Thyroid gland (tissue), 4 donors: ENCODE measurements around the gene RTP5. TPM values are rescaled to one million over a fixed set of nuclear protein-coding genes. Genes with fewer than 3 reads are reported as not detected.

ENCODE experiments used
- DNase-seq, 2 donors: peaks; one replicate each; pipeline ENCODE4 v3.0.0-alpha.2; 2019
- H3K27ac ChIP-seq, 3 donors: fragments of 200-600 bp; sonication (generic); 1 replicate in 2 of 3; 2 replicates in 1 of 3; pipeline ENCODE4 v1.5.1; 2016 to 2019; ENCODE audit warnings: mild to moderate bottlenecking in 1 of 3, moderate library complexity in 1 of 3
- H3K27me3 ChIP-seq: fragments of 200-600 bp; sonication (generic); one replicate; pipeline ENCODE4 v1.5.1; 2019
- H3K36me3 ChIP-seq, 2 donors: fragments of 200-600 bp; sonication (generic); one replicate each; pipeline ENCODE4 v1.5.1; 2016 to 2019
- H3K4me1 ChIP-seq, 2 donors: fragments of 200-600 bp; sonication (generic); one replicate each; pipeline ENCODE4 v1.5.1; 2017 to 2019
- H3K4me3 ChIP-seq, 3 donors: fragments of 200-600 bp; sonication (generic); replicated peaks in 1 of 3; 1 replicate in 2 of 3; 2 replicates in 1 of 3; pipeline ENCODE4 v1.5.1; 2016; ENCODE audit warnings: mild to moderate bottlenecking in 1 of 3
- H3K9me3 ChIP-seq: fragments of 200-600 bp; sonication (generic); one replicate; pipeline ENCODE4 v1.5.1; 2017
- CTCF ChIP-seq, 6 experiments: fragments of 200-600 bp in 3 of 6; fragments of 450-650 bp in 3 of 6; sonication (generic) in 3 of 6; IDR thresholded peaks; one replicate each; pipeline ENCODE4 v1.5.1; 2016 to 2019; ENCODE audit warnings: antibody characterized with exemption in 6 of 6, mild to moderate bottlenecking in 2 of 6, inconsistent platforms in 1 of 6, moderate library complexity in 1 of 6
- POLR2A ChIP-seq, 2 donors: fragments of 450-650 bp; IDR thresholded peaks; one replicate each; pipeline ENCODE4 v1.6.1; 2017; ENCODE audit warnings: antibody characterized with exemption in 2 of 2, mild to moderate bottlenecking in 2 of 2, moderate library complexity in 1 of 2
- WGBS, 2 donors: methylation state at CpG; one replicate each; pipeline ENCODE4 v1.1.5; 2017; 5-methylcytosine and 5-hydroxymethylcytosine counted together
- intact Hi-C: fragments of 100-400 bp; cut with DNase I; formaldehyde crosslinking; loops from one replicate; pipeline ENCODE4 v1.15.1; 2023
- total RNA-seq, 4 donors: library from RNA; depleted of rRNA; stranded (reverse); fragments of >200 nt; gene quantifications; one replicate each; pipeline ENCODE4 v1.2.3, GENCODE V29; 2016

Gene RTP5
- total RNA-seq, 4 donors from 2014 or later = 0.13 TPM; not detected in 3

GRCh38 chr2:241863536-241863954 is 6.0 kb upstream of the RTP5 start:
- 30 to 47% methylated on average over 12 to 29 of the region's 29 CpGs for WGBS, 2 donors
- H3K9me3 ChIP-seq = no peaks in the 10 kb centered on the region
- H3K4me3 ChIP-seq = no peak overlapping the region
- intact Hi-C loops = no loop called here
- DNase-seq = no peak
- H3K27me3 ChIP-seq = peaks cover 6% of the 10 kb centered on the region
- peaks cover 13 to 26% of the 10 kb centered on the region in 2 donors for H3K4me1 ChIP-seq
- TF ChIP-seq CTCF (IDR thresholded peaks at IDR 0.05) (no peak), POLR2A (IDR thresholded peaks at IDR 0.05) (no peak)
- no peaks in the 10 kb centered on the region for H3K36me3 ChIP-seq
- H3K27ac ChIP-seq = no peak overlapping the region

DNA sequence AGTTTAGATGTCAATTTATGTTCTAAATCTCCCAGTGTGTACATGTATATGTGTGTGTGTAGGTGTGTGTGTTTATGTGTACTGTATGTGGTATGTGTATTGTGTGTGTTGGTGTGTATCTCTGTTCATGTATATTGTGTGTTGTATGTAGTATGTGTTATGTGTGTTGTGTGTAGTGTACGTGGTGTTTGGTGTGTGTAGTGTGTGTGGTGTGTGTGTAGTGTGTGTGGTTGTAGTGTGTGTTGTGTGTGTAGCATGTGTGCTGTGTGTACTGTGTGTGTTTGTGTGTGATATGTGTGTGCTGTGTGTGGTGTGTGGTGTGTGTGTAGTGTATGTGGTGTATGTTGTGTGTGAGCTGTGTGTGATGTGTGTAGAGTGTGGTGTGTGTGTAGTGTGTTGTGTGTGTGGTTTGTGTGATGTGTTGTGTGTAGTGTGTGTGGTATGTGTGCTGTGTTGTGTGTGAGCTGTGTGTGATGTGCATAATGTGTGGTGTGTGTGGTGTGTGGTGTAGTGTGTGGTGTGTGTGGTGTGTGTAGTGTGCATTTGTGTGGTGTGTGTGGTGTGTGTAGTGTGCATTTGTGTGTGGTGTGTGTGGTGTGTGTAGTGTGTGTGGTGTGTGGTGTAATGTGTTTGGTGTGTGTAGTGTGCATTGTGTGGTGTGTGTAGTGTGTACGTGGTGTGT is 5.2 kb upstream of the RTP5 start:
- Histone ChIP-seq H3K4me1 (peaks cover 5 to 18% of the 10 kb centered on the region in 2 donors), H3K4me3 (no peak overlapping the region), H3K27ac (no peak overlapping the region), H3K9me3 (no peaks in the 10 kb centered on the region), H3K36me3 (no peaks in the 10 kb centered on the region), H3K27me3 (peaks cover 6% of the 10 kb centered on the region)
- 90 to 93% methylated on average over 2 of the region's 2 CpGs for WGBS, 2 donors
- no peak for DNase-seq
- no peak for TF ChIP-seq POLR2A (IDR thresholded peaks at IDR 0.05)
- TF ChIP-seq CTCF (IDR thresholded peaks at IDR 0.05) = no peak
- intact Hi-C loops = no loop called here

DNA sequence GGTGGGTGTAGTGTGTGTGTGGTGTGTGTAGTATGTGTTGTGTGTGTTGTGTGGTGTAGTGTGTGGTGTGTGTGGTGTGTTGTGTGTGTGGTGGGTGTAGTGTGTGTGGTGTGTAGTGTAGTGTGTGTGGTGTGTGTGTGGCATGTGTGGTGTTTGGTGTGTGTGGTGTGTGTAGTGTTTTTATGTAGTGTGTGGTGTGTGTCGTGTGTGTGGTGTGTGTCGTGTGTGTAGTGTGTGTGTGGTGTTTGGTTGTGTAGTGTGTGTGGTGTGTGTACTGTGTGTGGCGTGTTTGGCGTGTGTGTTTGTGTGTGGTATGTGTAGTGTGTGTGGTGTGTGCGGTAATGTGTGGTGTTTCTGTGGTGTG is 4.7 kb upstream of the RTP5 start:
- Histone ChIP-seq H3K27me3 (peaks cover 6% of the 10 kb centered on the region), H3K4me1 (peaks cover 5 to 15% of the 10 kb centered on the region in 2 donors), H3K4me3 (no peak overlapping the region), H3K36me3 (no peaks in the 10 kb centered on the region), H3K9me3 (no peaks in the 10 kb centered on the region), H3K27ac (no peak overlapping the region)
- intact Hi-C loops = no loop called here
- no peak for DNase-seq
- no peak for TF ChIP-seq CTCF (IDR thresholded peaks at IDR 0.05)
- no peak for TF ChIP-seq POLR2A (IDR thresholded peaks at IDR 0.05)
- WGBS, 2 donors = 92 to 94% methylated on average over 5 of the region's 5 CpGs

- H3K27me3 ChIP-seq = peaks cover 6% of the 10 kb centered on the region
- no peak for TF ChIP-seq POLR2A (IDR thresholded peaks at IDR 0.05)
- no peak for DNase-seq
- no peak overlapping the region for H3K27ac ChIP-seq
- no peak overlapping the region for H3K4me3 ChIP-seq
- H3K9me3 ChIP-seq = no peaks in the 10 kb centered on the region
- 83 to 87% methylated on average over 3 of the region's 3 CpGs for WGBS, 2 donors
- intact Hi-C loops = no loop called here
- no peaks in the 10 kb centered on the region for H3K36me3 ChIP-seq
- peaks cover 0 to 9% of the 10 kb centered on the region in 2 donors for H3K4me1 ChIP-seq
Observed at GRCh38 chr2:241865416-241865956, 4.0 kb upstream of the RTP5 start.

- peaks cover 6% of the 10 kb centered on the region for H3K27me3 ChIP-seq
Observed at GRCh38 chr2:241865957-241866789, 3.4 kb upstream of the RTP5 start.

More at GRCh38 chr2:241865957-241866789, 3.4 kb upstream of the RTP5 start:
- H3K4me3 ChIP-seq = no peak overlapping the region
- intact Hi-C loops = no loop called here
- WGBS, 2 donors = 15 to 22% methylated on average over 13 to 17 of the region's 31 CpGs
- no peak overlapping the region for H3K27ac ChIP-seq
- no peak for DNase-seq
- peaks cover 0 to 7% of the 10 kb centered on the region in 2 donors for H3K4me1 ChIP-seq
- TF ChIP-seq POLR2A (IDR thresholded peaks at IDR 0.05) (no peak), CTCF (IDR thresholded peaks at IDR 0.05) (no peak)
- no peaks in the 10 kb centered on the region for H3K9me3 ChIP-seq
- no peaks in the 10 kb centered on the region for H3K36me3 ChIP-seq
